Raji (cell line): ENCODE results near the gene ADAM33.

Experiments used
- POLR2A ChIP-seq: IDR thresholded peaks from 2 replicates; pipeline ENCODE4 v1.6.1; 2011; ENCODE audit warnings: low read depth, low read length, control low read depth; ENCODE audit not compliant: insufficient read depth

The ADAM33 gene

DNA sequence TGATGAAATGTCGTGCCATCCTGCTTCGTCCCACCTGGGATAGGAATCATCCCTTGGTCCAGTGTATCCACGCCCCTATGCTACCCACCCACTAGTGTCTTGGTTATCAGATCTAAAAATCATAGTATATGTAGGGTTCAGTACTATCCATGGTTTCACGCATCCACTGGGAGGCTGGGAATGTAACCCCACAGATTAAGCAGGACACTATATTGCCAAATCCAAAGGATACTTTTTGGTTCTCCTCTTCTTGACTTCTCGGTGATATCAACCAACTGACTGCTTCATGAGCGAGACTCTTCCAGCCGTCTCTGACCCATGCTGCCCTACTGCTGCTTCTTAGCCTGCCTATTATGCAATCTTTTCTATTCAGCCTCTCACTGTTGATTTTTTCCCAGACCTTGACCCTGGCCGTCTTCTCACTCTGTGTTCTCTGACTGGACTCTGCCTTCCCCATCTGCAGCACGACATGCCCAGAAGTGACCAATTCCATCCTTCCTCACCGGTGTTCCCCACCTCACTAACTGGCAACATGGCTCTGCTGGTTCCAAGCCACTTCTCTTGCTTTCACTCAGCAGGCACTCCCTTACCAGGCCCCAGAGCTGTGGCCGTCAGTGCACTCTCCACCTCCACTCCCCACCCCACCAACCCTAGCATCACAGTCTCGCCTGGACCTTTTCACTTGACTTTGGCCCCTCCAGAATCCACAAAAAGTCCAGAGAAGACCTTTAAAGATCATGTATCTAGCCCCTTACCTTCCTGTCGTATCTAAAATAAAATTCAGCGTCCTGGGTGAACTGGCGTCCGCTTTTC, 53.1 kb downstream of the ADAM33 start:
- TF ChIP-seq POLR2A: no peak

- no peak for TF ChIP-seq POLR2A
Measured at GRCh38 chr20:3627476-3627875, 54.3 kb downstream of the ADAM33 start.

DNA sequence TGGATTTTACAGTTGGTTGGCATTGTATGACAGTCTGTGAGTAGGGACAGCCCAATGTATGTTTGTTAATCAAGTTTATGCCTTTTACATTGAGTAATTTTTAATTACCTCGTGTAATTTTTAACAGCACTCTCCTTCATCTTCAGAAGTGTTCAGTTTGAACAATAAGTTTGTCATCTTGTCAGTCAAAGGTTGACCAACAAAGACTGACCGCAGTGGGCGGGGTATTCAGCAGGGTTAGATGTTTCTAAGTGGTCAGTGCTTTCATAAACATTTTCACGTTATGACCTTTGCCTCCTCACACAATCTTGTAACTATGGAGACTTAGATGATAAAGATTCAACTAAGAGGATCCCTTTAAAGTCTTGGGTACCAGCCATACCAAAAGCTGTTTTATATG, 59.4 kb downstream of the ADAM33 start:
- no peak for TF ChIP-seq POLR2A

DNA sequence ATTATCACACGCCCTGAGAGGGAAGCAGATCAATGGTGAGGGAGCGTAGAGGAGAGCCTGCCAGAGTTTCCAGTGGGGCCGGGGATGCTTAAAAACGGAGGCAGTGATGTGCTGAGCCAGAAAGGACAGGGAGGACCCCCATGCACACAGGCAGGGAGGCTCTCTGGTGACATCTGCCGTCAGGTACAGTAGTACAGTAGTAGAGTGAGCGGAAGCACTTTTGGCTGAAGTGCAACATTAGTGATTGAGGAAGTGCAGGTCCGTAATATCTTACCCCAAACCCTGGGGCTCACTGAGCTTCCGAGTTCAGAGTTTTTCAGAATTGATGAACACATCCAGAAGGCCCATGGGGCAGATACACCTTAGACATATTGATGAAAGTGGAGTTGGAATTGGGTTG, 60.7 kb downstream of the ADAM33 start:
- TF ChIP-seq POLR2A: no peak
